ENCODE results near the gene LCOR.

LCOR gene

GRCh38 chr10:96947036-96947435, 114.9 kb downstream of the LCOR start:
- no peak for DNase-seq

GRCh38 chr10:96949039-96949683, 117.1 kb downstream of the LCOR start:
- DNase-seq: no peak

GRCh38 chr10:96951954-96952353, 119.9 kb downstream of the LCOR start:
- DNase-seq: no peak

GRCh38 chr10:96955794-96956193, 123.7 kb downstream of the LCOR start:
- no peak for DNase-seq

GRCh38 chr10:96958071-96958470, 126.0 kb downstream of the LCOR start:
- DNase-seq: no peak

- no peak for DNase-seq
Measured at GRCh38 chr10:96959733-96960132, 127.6 kb downstream of the LCOR start.

- DNase-seq: no peak
Measured at GRCh38 chr10:96960872-96961271, 128.8 kb downstream of the LCOR start.

GRCh38 chr10:96964131-96964530, 132.0 kb downstream of the LCOR start:
- no peak for DNase-seq

- DNase-seq: no peak
Measured at GRCh38 chr10:96967847-96968246, 135.7 kb downstream of the LCOR start.

- no peak for DNase-seq
Measured at GRCh38 chr10:96968682-96969423, 136.8 kb downstream of the LCOR start.

- DNase-seq: no peak
Measured at GRCh38 chr10:96971324-96971723, 139.2 kb downstream of the LCOR start.

- DNase-seq: no peak
Measured at GRCh38 chr10:96972264-96972663, 140.2 kb downstream of the LCOR start.

- DNase-seq: no peak
Measured at GRCh38 chr10:96973809-96974747, 142.0 kb downstream of the LCOR start.

- DNase-seq: no peak
Measured at GRCh38 chr10:96975136-96975535, 143.0 kb downstream of the LCOR start.

GRCh38 chr10:96978621-96979154, 146.6 kb downstream of the LCOR start:
- peak; percentile 29 for DNase-seq

- DNase-seq: peak; percentile 25
Measured at GRCh38 chr10:96982149-96982930, 150.2 kb downstream of the LCOR start.

GRCh38 chr10:96984541-96985131, 152.5 kb downstream of the LCOR start:
- DNase-seq: peak; percentile 28

- peak; percentile 23 for DNase-seq
Measured at GRCh38 chr10:96986200-96986856, 154.2 kb downstream of the LCOR start.

GRCh38 chr10:96987141-96987841, 155.2 kb downstream of the LCOR start:
- no peak for DNase-seq

GRCh38 chr10:96987842-96988175, 155.7 kb downstream of the LCOR start:
- DNase-seq: peak; percentile 76

GRCh38 chr10:96988426-96988825, 156.3 kb downstream of the LCOR start:
- peak; percentile 44 for DNase-seq
